Hepatocyte (in vitro differentiated cells): ENCODE data around the gene GSN. TPM values are rescaled to one million over a fixed set of nuclear protein-coding genes. Genes with fewer than 3 reads are reported as not detected.

ENCODE experiments used
- DNase-seq: peaks from one replicate; pipeline ENCODE4 v3.0.0-alpha.2; 2016; ENCODE audit warnings: low spot score
- H2AFZ ChIP-seq: fragments of 200-600 bp; sonication (generic); 2 replicates; pipeline ENCODE4 v1.6.0; 2016; ENCODE audit warnings: antibody characterized with exemption, mild to moderate bottlenecking
- H3K27ac ChIP-seq: fragments of 200-600 bp; sonication (generic); 2 replicates; pipeline ENCODE4 v1.5.1; 2016; ENCODE audit warnings: mild to moderate bottlenecking
- H3K27me3 ChIP-seq: fragments of 200-600 bp; sonication (generic); 2 replicates; pipeline ENCODE4 v1.6.1; 2016
- H3K36me3 ChIP-seq: fragments of 200-600 bp; sonication (generic); replicated peaks from 2 replicates; pipeline ENCODE4 v1.5.1; 2016; ENCODE audit warnings: low read depth; ENCODE audit not compliant: insufficient read depth
- H3K4me1 ChIP-seq: fragments of 200-600 bp; sonication (generic); 2 replicates; pipeline ENCODE4 v1.5.1; 2016; ENCODE audit warnings: mild to moderate bottlenecking, moderate library complexity; ENCODE audit not compliant: insufficient read depth
- H3K4me2 ChIP-seq: fragments of 200-600 bp; sonication (generic); 2 replicates; pipeline ENCODE4 v1.6.0; 2016
- H3K4me3 ChIP-seq: fragments of 200-600 bp; sonication (generic); 2 replicates; pipeline ENCODE4 v1.5.1; 2016; ENCODE audit warnings: mild to moderate bottlenecking
- H3K79me2 ChIP-seq: fragments of 200-600 bp; sonication (generic); 2 replicates; pipeline ENCODE4 v1.6.0; 2017; ENCODE audit warnings: mild to moderate bottlenecking
- H3K9me2 ChIP-seq: fragments of 200-600 bp; sonication (generic); replicated peaks from 2 replicates; pipeline ENCODE4 v1.6.0; 2017; ENCODE audit warnings: mild to moderate bottlenecking; ENCODE audit not compliant: insufficient read depth
- H3K9me3 ChIP-seq: fragments of 200-600 bp; sonication (generic); 2 replicates; pipeline ENCODE4 v1.5.1; 2016; ENCODE audit warnings: low read depth, mild to moderate bottlenecking
- H4K20me1 ChIP-seq: fragments of 200-600 bp; sonication (generic); 2 replicates; pipeline ENCODE4 v1.6.0; 2016; ENCODE audit warnings: mild to moderate bottlenecking; ENCODE audit not compliant: insufficient read depth, poor library complexity, severe bottlenecking
- CTCF ChIP-seq: fragments of 200-600 bp; sonication (generic); IDR thresholded peaks from 2 replicates; pipeline ENCODE4 v1.5.1; 2016; ENCODE audit warnings: antibody characterized with exemption, mild to moderate bottlenecking; ENCODE audit not compliant: poor library complexity
- EZH2 ChIP-seq: fragments of 200-600 bp; sonication (generic); IDR thresholded peaks from 2 replicates; pipeline ENCODE4 v1.6.1; 2016; ENCODE audit warnings: antibody characterized with exemption, mild to moderate bottlenecking, borderline replicate concordance
- EZH2phosphoT487 ChIP-seq: fragments of 200-600 bp; sonication (generic); IDR thresholded peaks from one replicate; pipeline ENCODE4 v1.6.1; 2018; ENCODE audit warnings: antibody characterized with exemption, mild to moderate bottlenecking, low read depth, moderate library complexity; ENCODE audit not compliant: unreplicated experiment, severe bottlenecking
- WGBS: methylation state at CpG from one replicate; pipeline ENCODE4 v1.1.6; 2016; ENCODE audit warnings: low lambda C conversion rate; ENCODE audit errors: missing lambda C conversion rate; 5-methylcytosine and 5-hydroxymethylcytosine counted together
- polyA plus RNA-seq: library from polyadenylated mRNA; unstranded; fragments of >200 nt; fragmentation: Nextera tagmentation; extraction: Ambion mirVana; gene quantifications from 2 replicates; pipeline ENCODE4 v1.2.1, GENCODE V29; 2016
- total RNA-seq: library from RNA; depleted of rRNA; stranded (reverse); fragments of >200 nt; gene quantifications from 2 replicates; pipeline ENCODE4 v1.2.3, GENCODE V29; 2014

GSN gene
- total and polyA plus RNA-seq, 2 experiments from 2014 or later = 396 to 404 TPM

- no peaks in the 10 kb centered on the region for H4K20me1 ChIP-seq
- no peaks in the 10 kb centered on the region for H3K9me2 ChIP-seq
- H3K4me3 ChIP-seq = no peak overlapping the region
- TF ChIP-seq EZH2 (no peak), EZH2phosphoT487 (no peak), CTCF (no peak)
- H2AFZ ChIP-seq = no peak overlapping the region
- no peaks in the 10 kb centered on the region for H3K79me2 ChIP-seq
- H3K4me2 ChIP-seq = no peak overlapping the region
- no peak for DNase-seq
- WGBS = 93% methylated on average over 16 of the region's 16 CpGs
- no peak overlapping the region for H3K27ac ChIP-seq
- H3K9me3 ChIP-seq = no peaks in the 10 kb centered on the region
- no peaks in the 10 kb centered on the region for H3K27me3 ChIP-seq
- H3K36me3 ChIP-seq = no peaks in the 10 kb centered on the region
- H3K4me1 ChIP-seq = peaks cover 5% of the 10 kb centered on the region
These were observed 61.1 kb downstream of the GSN start for GRCh38 chr9:121328876-121329681.

DNA sequence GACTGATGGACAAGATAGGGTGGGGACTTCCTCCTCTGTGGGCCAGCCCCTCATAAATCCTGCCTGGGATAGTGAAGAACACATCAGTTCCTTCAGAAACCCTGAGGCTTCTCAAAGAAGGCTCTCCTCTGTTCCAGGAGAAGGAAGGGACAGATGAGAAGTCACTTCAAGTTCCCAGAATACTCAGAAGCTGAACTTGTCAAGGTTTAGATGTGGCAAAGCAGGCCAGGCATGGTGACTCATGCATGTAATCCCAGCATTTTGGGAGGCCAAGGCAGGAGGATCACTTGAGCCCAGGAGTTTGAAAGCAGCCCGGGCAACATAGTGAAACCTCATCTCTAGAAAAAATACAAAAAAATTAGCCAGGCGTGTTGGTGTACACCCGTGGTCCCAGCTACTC is 63.6 kb downstream of the GSN start:
- no peaks in the 10 kb centered on the region for H4K20me1 ChIP-seq
- no peak overlapping the region for H2AFZ ChIP-seq
- H3K4me2 ChIP-seq = no peak overlapping the region
- no peaks in the 10 kb centered on the region for H3K27me3 ChIP-seq
- H3K27ac ChIP-seq = no peak overlapping the region
- H3K79me2 ChIP-seq = no peaks in the 10 kb centered on the region
- no peaks in the 10 kb centered on the region for H3K9me2 ChIP-seq
- peaks cover 2% of the 10 kb centered on the region for H3K4me1 ChIP-seq
- no peaks in the 10 kb centered on the region for H3K9me3 ChIP-seq
- WGBS = 95% methylated on average over 3 of the region's 3 CpGs
- TF ChIP-seq EZH2phosphoT487 (no peak), EZH2 (no peak), CTCF (no peak)
- DNase-seq = no peak
- no peaks in the 10 kb centered on the region for H3K36me3 ChIP-seq
- H3K4me3 ChIP-seq = no peak overlapping the region

DNA sequence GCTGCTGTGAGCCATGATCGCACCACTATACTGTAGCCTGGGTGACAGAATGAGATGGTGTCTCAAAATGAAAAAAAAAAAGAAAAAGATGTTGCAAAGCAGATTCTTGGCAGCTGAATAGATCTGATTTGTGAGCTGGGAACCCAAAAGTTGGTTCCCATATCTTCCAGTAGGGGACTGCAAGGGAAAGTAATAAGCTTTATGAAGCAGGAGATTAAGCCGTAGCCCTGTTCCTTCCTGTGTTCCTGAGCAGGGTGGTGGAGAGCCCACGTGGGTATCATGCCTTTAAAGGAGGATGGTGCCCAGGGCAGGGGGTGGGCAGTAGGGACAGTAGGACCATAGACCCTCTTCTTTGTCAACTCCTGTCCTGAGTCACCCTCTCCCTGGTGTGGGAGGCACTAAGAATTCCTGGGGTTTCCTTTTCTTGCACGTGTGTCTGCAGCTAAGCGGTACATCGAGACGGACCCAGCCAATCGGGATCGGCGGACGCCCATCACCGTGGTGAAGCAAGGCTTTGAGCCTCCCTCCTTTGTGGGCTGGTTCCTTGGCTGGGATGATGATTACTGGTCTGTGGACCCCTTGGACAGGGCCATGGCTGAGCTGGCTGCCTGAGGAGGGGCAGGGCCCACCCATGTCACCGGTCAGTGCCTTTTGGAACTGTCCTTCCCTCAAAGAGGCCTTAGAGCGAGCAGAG is 64.2 kb downstream of the GSN start:
- Histone ChIP-seq H3K9me3 (no peaks in the 10 kb centered on the region), H3K27me3 (no peaks in the 10 kb centered on the region), H2AFZ (no peak overlapping the region), H3K4me2 (no peak overlapping the region), H3K4me3 (no peak overlapping the region), H3K27ac (peak overlapping the region; percentile 20), H3K36me3 (no peaks in the 10 kb centered on the region), H3K9me2 (no peaks in the 10 kb centered on the region), H3K79me2 (no peaks in the 10 kb centered on the region), H4K20me1 (no peaks in the 10 kb centered on the region), H3K4me1 (no peaks in the 10 kb centered on the region)
- 92% methylated on average over 14 of the region's 14 CpGs for WGBS
- DNase-seq = no peak
- TF ChIP-seq EZH2 (no peak), CTCF (peak; percentile 23)
